Neuronal stem cell (in vitro differentiated cells): ENCODE results near the gene GJB4.
A peak's percentile ranks its signal among the peaks of the same experiment; 100 is the strongest.

Experiments
- DNase-seq: peaks from one replicate; pipeline ENCODE4 v3.0.0-alpha.2; 2013; ENCODE audit warnings: low spot score
- H2AFZ ChIP-seq: one replicate; pipeline ENCODE4 v1.6.1; 2013; ENCODE audit warnings: mild to moderate bottlenecking, low read length, inconsistent platforms
- H2AK5ac ChIP-seq: 2 replicates; pipeline ENCODE4 v1.6.1; 2013; ENCODE audit warnings: low read depth, mild to moderate bottlenecking, inconsistent platforms, low read length, moderate library complexity, mixed read lengths
- H2BK120ac ChIP-seq: 2 replicates; pipeline ENCODE4 v1.6.1; 2013; ENCODE audit warnings: low read depth, mild to moderate bottlenecking, inconsistent platforms, low read length, moderate library complexity, mixed read lengths
- H2BK12ac ChIP-seq: one replicate; pipeline ENCODE4 v1.6.1; 2013; ENCODE audit warnings: low read length, inconsistent platforms
- H2BK15ac ChIP-seq: 2 replicates; pipeline ENCODE4 v1.6.1; 2013; ENCODE audit warnings: mild to moderate bottlenecking, low read length, inconsistent platforms, mixed read lengths
- H2BK5ac ChIP-seq: one replicate; pipeline ENCODE4 v1.6.1; 2013; ENCODE audit warnings: inconsistent platforms, mild to moderate bottlenecking, low read length, moderate library complexity
- H3K14ac ChIP-seq: one replicate; pipeline ENCODE4 v1.6.1; 2013; ENCODE audit warnings: low read length, inconsistent platforms
- H3K18ac ChIP-seq: 2 replicates; pipeline ENCODE4 v1.6.1; 2013; ENCODE audit warnings: low read length, inconsistent platforms
- H3K23ac ChIP-seq: 2 replicates; pipeline ENCODE4 v1.6.1; 2013; ENCODE audit warnings: low read depth, mild to moderate bottlenecking, mixed read lengths, low read length, inconsistent platforms; ENCODE audit not compliant: poor library complexity
- H3K27ac ChIP-seq: replicated peaks from 3 replicates; pipeline ENCODE4 v1.5.1; 2013; ENCODE audit warnings: low read length, inconsistent platforms
- H3K27me3 ChIP-seq, 3 experiments: 2 replicates each; pipeline ENCODE4 v1.6.1; 2013; ENCODE audit warnings: low read length in 3 of 3, mild to moderate bottlenecking in 2 of 3, inconsistent platforms in 1 of 3, low read depth in 1 of 3, mixed read lengths in 1 of 3, moderate library complexity in 1 of 3; ENCODE audit not compliant: control insufficient read depth in 3 of 3, insufficient read depth in 3 of 3
- H3K36me3 ChIP-seq, 2 donors: replicated peaks in 1 of 2; 2 replicates each; pipeline ENCODE4 v1.6.1; 2013; ENCODE audit warnings: low read length in 2 of 2; ENCODE audit not compliant: control insufficient read depth in 2 of 2, insufficient read depth in 2 of 2
- H3K4ac ChIP-seq: 2 replicates; pipeline ENCODE4 v1.6.1; 2013; ENCODE audit warnings: inconsistent platforms, mild to moderate bottlenecking, low read length, moderate library complexity
- H3K4me1 ChIP-seq, 2 donors: 1 replicate in 1 of 2; 2 replicates in 1 of 2; pipeline ENCODE4 v1.6.1; 2013; ENCODE audit warnings: low read length in 2 of 2, low read depth in 1 of 2; ENCODE audit not compliant: control insufficient read depth in 2 of 2, insufficient read depth in 1 of 2
- H3K4me2 ChIP-seq: one replicate; pipeline ENCODE4 v1.6.1; 2013; ENCODE audit warnings: mild to moderate bottlenecking, low read length, inconsistent platforms; ENCODE audit not compliant: insufficient read depth, poor library complexity, severe bottlenecking
- H3K4me3 ChIP-seq, 2 donors: 2 replicates each; pipeline ENCODE4 v1.5.1; 2013; ENCODE audit warnings: low read length in 2 of 2, mild to moderate bottlenecking in 2 of 2, inconsistent platforms in 1 of 2, moderate library complexity in 1 of 2
- H3K79me1 ChIP-seq: one replicate; pipeline ENCODE4 v1.6.1; 2013; ENCODE audit warnings: low read depth, mild to moderate bottlenecking, inconsistent platforms, low read length, moderate library complexity
- H3K9ac ChIP-seq: one replicate; pipeline ENCODE4 v1.6.1; 2013; ENCODE audit warnings: mild to moderate bottlenecking, low read depth, low read length, inconsistent platforms; ENCODE audit not compliant: poor library complexity
- H3K9me3 ChIP-seq, 2 donors: replicated peaks in 1 of 2; 2 replicates each; pipeline versions ENCODE3 to v1.6.1; 2013; ENCODE audit warnings: low read length in 2 of 2, mild to moderate bottlenecking in 2 of 2, inconsistent platforms in 1 of 2, low read depth in 1 of 2, mixed read lengths in 1 of 2, moderate library complexity in 1 of 2; ENCODE audit not compliant: control insufficient read depth in 2 of 2, insufficient read depth in 1 of 2
- H4K8ac ChIP-seq: one replicate; pipeline ENCODE4 v1.6.1; 2013; ENCODE audit warnings: low read depth, mild to moderate bottlenecking, inconsistent platforms, low read length, moderate library complexity
- H4K91ac ChIP-seq: one replicate; pipeline ENCODE4 v1.6.1; 2013; ENCODE audit warnings: low read length, low read depth, mild to moderate bottlenecking, inconsistent platforms; ENCODE audit not compliant: poor library complexity
- WGBS, 2 donors: extraction: QIAGEN DNeasy Blood & Tissue Kit; methylation state at CpG; one replicate each; pipeline ENCODE4 v1.1.7; 2013; ENCODE audit warnings: missing lambda C conversion rate in 2 of 2, mixed read lengths in 1 of 2; ENCODE audit not compliant: insufficient read length in 2 of 2, insufficient replicate concordance in 1 of 2; ENCODE audit errors: extremely low coverage in 2 of 2; 5-methylcytosine and 5-hydroxymethylcytosine counted together

The GJB4 gene

DNA sequence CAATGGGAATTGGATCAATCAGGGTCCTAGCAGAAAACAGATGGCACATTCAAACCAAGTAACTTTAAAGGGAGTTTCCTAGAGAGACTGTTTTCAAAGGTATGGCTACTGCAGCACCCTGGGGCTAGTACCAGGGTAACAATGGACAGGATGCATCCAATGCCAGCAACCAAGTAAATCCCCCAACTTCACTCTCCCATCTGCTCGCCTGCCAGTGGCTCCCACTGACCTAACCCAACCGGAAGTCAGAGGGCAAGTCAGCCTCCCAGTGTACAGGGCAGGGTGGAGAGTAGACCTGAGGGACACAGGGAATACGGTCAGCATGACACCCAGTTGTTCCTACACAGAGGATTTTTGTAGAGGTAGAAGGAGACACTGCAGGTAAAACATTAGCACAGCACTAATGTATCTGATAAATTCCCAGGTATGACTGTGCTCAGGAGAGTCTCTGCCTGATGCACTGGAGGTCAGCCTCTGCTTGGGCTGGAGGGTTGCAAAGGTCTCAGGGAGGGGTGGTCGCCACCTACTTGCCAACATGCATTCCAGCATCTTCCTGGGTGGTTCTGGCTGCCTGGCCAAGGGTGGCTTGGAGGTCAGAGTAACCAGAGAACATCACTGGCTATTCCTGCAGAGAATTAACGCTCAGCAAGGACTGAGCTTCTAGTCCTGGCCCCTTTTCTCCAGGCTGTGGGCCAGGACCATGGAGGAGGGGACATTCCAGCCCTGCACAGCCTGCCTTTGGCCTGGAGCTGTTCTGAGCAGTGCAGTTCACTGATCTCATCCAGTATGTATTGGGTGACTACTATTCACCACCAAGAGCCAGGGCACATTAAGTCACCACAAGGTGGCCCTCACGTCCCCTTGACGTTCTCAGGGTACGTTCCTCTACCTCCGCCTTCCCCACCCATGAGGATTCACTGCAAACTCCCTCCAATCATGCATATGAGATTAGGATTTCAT is 28.2 kb downstream of the GJB4 start:
- peaks cover 2 to 5% of the 10 kb centered on the region in 2 donors for H3K9me3 ChIP-seq
- H2BK120ac ChIP-seq: no peak overlapping the region
- H3K4ac ChIP-seq: no peak overlapping the region
- H3K23ac ChIP-seq: no peak overlapping the region
- no peaks in the 10 kb centered on the region for H3K79me1 ChIP-seq
- no peak overlapping the region for H4K91ac ChIP-seq
- no peak overlapping the region for H3K18ac ChIP-seq
- no CpG with 5 or more reads among the region's 9 CpGs for WGBS, 2 donors
- H3K36me3 ChIP-seq: no peaks in the 10 kb centered on the region
- no peak overlapping the region for H3K4me3 ChIP-seq
- H2BK15ac ChIP-seq: no peak overlapping the region
- no peak overlapping the region for H3K27ac ChIP-seq
- H3K14ac ChIP-seq: no peak overlapping the region
- no peak overlapping the region for H3K4me2 ChIP-seq
- no peak overlapping the region for H2BK12ac ChIP-seq
- no peak overlapping the region for H4K8ac ChIP-seq
- no peak overlapping the region for H2BK5ac ChIP-seq
- peaks cover 0 to 21% (median 3%) of the 10 kb centered on the region in 3 experiments for H3K27me3 ChIP-seq
- no peak overlapping the region for H3K9ac ChIP-seq
- H3K4me1 ChIP-seq: peaks cover 0 to 2% of the 10 kb centered on the region in 2 donors
- DNase-seq: no peak
- no peak overlapping the region for H2AK5ac ChIP-seq
- no peak overlapping the region for H2AFZ ChIP-seq

DNA sequence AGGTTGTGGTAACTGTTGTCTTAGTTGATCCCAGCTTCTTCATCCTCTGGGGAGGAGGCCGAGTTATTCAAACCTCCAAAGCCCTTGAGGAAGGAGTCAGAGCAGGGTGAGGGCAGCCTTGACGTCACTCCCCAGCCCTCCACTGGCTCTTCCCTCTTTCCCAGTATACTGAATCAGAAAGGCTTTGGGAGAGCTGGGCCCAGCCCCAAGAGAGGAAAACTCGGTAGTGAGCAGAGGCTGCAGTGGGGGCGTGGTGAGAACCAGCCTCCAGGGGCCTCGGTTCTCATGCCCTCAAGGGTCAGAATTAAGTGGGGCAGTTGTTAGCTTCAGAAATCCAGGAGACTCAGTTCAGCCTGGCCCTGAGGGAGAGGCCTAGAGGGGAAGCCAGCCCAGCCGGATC is 31.4 kb downstream of the GJB4 start:
- peaks cover 2 to 5% of the 10 kb centered on the region in 2 donors for H3K9me3 ChIP-seq
- no peak overlapping the region for H3K9ac ChIP-seq
- no peak overlapping the region for H3K4me3 ChIP-seq
- WGBS, 2 donors: no CpG with 5 or more reads among the region's 6 CpGs
- no peak overlapping the region for H2BK12ac ChIP-seq
- H4K8ac ChIP-seq: no peak overlapping the region
- H2BK15ac ChIP-seq: no peak overlapping the region
- H3K4me1 ChIP-seq: peaks cover 2 to 3% of the 10 kb centered on the region in 2 donors
- no peak overlapping the region for H3K23ac ChIP-seq
- H2AFZ ChIP-seq: no peak overlapping the region
- no peak overlapping the region for H3K4me2 ChIP-seq
- no peaks in the 10 kb centered on the region for H3K79me1 ChIP-seq
- no peak overlapping the region for H3K14ac ChIP-seq
- no peak for DNase-seq
- no peak overlapping the region for H2BK120ac ChIP-seq
- no peak overlapping the region for H3K4ac ChIP-seq
- no peak overlapping the region for H3K27ac ChIP-seq
- H4K91ac ChIP-seq: no peak overlapping the region
- no peaks in the 10 kb centered on the region for H3K36me3 ChIP-seq
- H2BK5ac ChIP-seq: no peak overlapping the region
- peaks cover 0 to 34% (median 0%) of the 10 kb centered on the region in 3 experiments for H3K27me3 ChIP-seq
- H3K18ac ChIP-seq: no peak overlapping the region
- H2AK5ac ChIP-seq: no peak overlapping the region

DNA sequence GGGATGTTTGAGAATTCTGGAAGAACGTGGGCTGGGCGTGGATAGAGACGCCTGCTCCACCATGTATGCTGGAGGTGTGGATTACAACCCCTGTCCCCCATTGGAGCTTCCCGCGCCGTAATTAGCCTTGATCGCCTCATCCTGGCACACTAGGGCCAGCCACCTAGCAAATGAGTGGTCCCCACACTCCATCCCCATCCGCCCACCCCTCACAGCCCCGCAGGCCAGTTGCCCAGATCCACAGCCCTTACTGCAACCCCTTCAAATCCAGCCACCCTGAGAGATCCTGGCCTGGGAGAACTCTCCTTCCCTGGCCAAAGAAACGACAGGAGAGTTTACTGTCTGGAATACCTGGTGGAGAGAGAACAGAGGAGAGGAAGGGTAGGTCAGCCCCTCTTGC is 32.9 kb downstream of the GJB4 start:
- Histone ChIP-seq H3K4me3 (no peak overlapping the region), H4K91ac (no peak overlapping the region), H3K36me3 (no peaks in the 10 kb centered on the region), H2BK12ac (no peak overlapping the region), H3K79me1 (no peaks in the 10 kb centered on the region), H2AFZ (no peak overlapping the region), H2AK5ac (no peak overlapping the region), H4K8ac (no peak overlapping the region), H3K27ac (no peak overlapping the region), H3K9ac (no peak overlapping the region), H3K4me1 (peaks cover 8 to 11% of the 10 kb centered on the region in 2 donors), H3K27me3 (peaks cover 0 to 30% (median 0%) of the 10 kb centered on the region in 3 experiments), H3K23ac (no peak overlapping the region), H2BK15ac (no peak overlapping the region), H2BK5ac (no peak overlapping the region), H3K4ac (no peak overlapping the region), H3K18ac (peak overlapping the region; percentile 2), H3K9me3 (peaks cover 2 to 5% of the 10 kb centered on the region in 2 donors), H3K4me2 (peak overlapping the region; percentile 58), H2BK120ac (no peak overlapping the region), H3K14ac (no peak overlapping the region)
- no CpG with 5 or more reads among the region's 10 CpGs for WGBS, 2 donors
- no peak for DNase-seq
